Fibroblast of lung (primary cell): Measurements from ENCODE around the gene TUBB1.

ENCODE experiments used
- EZH2 ChIP-seq: IDR thresholded peaks from 2 replicates; pipeline ENCODE4 v1.5.1; 2012; ENCODE audit warnings: low read length, control low read depth, mild to moderate bottlenecking; ENCODE audit errors: missing control alignments
- TF ChIP-seq, protein P1 (sequence below), 2 donors: IDR thresholded peaks in 1 of 2; conservative IDR thresholded peaks in 1 of 2; 1 replicate in 1 of 2; 2 replicates in 1 of 2; pipeline ENCODE4 v1.5.1; 2011 to 2012; ENCODE audit warnings: low read length in 2 of 2, control low read depth in 1 of 2, inconsistent platforms in 1 of 2, low read depth in 1 of 2, mild to moderate bottlenecking in 1 of 2

DNA sequence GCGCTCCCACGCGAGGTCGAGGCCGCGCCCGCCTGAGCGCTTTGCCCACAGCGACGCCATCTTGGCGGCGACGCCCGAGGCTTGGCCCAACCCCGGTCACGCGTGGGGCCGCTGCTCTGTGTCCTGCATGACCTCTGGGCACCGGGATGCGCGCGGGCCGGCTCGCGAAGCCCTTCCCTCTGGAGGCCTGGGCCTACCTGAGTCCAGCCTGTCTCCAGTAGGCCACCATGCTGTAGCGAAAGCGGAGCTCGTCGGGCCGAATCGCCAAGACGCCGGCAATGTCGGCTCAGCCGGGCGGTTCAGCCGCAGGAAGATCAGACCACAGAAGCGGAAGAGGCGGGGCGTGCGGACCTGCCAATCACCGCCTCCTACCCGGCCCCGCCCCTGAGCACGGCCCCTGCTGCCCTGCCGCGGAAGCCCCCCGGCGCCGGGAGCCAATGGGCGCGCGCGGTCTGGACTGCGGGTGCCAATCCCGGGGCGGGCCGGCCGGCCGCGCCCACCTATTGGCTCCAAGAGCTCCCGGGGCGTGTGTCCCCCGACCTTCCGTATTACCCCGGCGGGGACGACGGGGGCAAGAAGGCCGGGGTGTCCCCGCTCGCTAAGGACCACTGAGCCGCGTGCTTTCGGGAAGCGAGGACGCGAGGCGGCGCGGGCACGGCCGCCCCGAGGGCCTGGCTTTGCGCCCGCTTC lies 12.9 kb downstream of the TUBB1 start, which contains the start of gene ATP5F1E:
- TF ChIP-seq, protein P1, sequence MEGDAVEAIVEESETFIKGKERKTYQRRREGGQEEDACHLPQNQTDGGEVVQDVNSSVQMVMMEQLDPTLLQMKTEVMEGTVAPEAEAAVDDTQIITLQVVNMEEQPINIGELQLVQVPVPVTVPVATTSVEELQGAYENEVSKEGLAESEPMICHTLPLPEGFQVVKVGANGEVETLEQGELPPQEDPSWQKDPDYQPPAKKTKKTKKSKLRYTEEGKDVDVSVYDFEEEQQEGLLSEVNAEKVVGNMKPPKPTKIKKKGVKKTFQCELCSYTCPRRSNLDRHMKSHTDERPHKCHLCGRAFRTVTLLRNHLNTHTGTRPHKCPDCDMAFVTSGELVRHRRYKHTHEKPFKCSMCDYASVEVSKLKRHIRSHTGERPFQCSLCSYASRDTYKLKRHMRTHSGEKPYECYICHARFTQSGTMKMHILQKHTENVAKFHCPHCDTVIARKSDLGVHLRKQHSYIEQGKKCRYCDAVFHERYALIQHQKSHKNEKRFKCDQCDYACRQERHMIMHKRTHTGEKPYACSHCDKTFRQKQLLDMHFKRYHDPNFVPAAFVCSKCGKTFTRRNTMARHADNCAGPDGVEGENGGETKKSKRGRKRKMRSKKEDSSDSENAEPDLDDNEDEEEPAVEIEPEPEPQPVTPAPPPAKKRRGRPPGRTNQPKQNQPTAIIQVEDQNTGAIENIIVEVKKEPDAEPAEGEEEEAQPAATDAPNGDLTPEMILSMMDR (conservative IDR thresholded peaks at IDR 0.05 in 1 of 2, IDR thresholded peaks at IDR 0.05 in 1 of 2; ENCODE audit: low read depth in 1 of 2, low read length in 2 of 2) = no peak
- TF ChIP-seq EZH2 = no peak
